GM19372 (cell line): ENCODE results near the gene BICC1.
"Not testable (repeated sequence)": the region's sequence is repeated elsewhere in the genome, so short reads cannot be mapped to it uniquely, and the experiment has no call there.

Experiments used
- ATAC-seq: cut with Tn5 transposase; IDR thresholded peaks from one replicate; pipeline ENCODE4 v1.9.1; 2021; ENCODE audit warnings: mild to moderate bottlenecking, low read depth, moderate library complexity; ENCODE audit not compliant: unreplicated experiment

The BICC1 gene

GRCh38 chr10:58839771-58840170 lies 327.1 kb downstream of the BICC1 start:
- no peak for ATAC-seq

DNA sequence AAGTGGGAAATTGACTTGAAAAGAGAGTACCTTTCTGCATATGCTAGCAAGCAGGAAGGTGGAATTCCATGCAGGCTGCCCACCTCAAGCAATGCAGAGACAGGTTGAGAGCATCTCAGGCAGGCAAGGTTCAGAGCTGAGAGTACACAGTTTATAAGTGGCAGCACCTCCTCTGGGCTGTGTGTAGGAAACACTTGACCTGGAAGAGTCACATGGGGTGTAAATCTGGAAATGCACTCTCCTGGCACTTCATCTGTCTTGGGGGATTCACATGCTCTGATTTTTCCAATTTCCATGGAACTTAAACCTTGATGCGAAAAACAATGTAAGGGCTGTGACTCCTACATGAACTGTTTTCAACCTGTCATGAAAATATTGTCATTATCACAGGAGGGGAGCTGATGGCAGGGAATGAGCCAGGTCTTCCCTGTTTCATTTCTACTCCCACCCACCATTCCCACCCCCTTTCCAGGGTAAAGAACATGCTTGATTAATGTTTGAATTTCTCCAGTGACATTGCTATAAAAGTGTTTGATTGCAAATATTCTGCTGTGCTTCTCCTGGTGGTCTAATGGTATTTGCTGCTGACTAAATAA lies 328.3 kb downstream of the BICC1 start:
- ATAC-seq, result no peak

DNA sequence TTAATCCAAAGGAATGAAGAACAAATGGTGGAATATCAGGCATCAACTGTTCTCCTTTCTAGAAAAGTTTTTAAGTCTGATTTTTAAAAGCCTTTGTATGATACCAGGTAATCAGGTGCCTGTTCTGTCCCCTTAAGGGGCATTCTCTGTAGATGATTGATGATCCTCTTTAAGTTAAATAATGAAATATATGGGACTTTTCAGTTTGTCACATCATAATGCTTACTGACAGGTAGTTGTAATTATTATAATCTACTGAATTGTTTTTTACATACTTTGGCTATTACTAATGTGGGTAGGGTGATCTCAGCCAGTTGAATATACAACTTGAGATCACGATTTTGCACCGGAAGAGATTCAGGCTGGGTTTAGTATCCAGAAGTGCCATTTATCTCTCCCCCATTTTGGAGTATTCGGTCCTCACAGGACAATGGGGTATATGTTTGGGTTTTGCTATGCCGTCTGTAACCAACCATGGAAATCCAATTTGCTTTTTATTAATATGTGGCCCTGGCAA lies 330.2 kb downstream of the BICC1 start:
- ATAC-seq, result no peak

DNA sequence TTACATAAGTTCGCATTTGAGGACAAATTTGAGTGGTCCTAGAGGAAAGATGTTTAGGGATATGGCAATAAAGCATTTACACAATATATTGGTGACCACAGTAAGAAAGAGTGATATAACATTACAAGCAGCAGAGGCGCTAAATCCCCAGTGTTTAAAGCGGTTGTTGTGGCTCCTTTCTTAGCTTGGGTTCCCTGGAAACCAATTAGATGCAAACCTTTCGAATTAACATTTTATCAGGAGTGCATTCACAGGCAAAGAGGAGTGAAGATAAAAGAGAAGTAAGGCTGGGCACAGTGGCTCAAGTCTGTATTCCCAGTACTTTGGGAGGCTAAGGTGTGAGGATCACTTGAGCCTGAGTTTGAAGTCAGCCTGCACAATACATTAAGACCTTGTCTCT lies 331.1 kb downstream of the BICC1 start:
- no peak for ATAC-seq

DNA sequence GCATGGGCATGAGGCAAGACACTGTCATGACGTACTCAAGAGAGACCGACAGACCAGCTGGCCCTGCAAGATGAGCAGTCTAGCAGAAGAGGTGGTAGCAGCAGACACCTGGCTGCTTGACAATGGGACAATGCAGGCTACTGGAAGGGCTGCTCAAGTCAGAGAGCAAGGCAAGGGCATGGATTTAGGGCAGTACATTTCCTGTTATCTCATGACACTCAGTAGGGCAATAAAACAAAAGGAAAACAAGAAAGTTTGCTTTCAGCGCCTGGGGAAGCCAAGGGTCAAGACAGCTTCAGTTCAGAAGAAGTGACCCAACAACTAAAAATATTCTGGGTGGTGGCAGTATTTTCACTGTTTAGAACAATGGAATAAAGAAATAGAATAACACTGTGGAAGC lies 332.0 kb downstream of the BICC1 start:
- ATAC-seq, result no peak

- ATAC-seq, result no peak
Measured at GRCh38 chr10:58846856-58847255, 334.2 kb downstream of the BICC1 start.

DNA sequence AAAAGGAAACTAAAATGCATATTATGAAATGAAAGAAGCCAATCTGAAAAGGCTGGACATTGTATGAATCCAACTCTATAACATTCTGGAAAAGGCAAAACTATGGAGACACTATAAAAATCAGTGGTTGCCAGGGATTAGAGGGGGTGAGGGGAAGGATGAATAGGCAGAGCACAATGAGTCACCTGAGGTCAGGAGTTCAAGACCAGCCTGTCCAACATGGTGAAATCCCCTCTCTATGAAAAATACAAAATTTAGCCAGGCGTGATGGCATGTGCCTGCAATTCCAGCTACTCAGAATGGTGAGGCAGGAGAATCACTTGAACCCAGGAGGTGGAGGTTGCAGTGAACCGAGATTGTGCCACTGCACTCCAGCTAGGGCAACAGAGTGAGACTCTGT lies 338.9 kb downstream of the BICC1 start:
- ATAC-seq, result no peak

DNA sequence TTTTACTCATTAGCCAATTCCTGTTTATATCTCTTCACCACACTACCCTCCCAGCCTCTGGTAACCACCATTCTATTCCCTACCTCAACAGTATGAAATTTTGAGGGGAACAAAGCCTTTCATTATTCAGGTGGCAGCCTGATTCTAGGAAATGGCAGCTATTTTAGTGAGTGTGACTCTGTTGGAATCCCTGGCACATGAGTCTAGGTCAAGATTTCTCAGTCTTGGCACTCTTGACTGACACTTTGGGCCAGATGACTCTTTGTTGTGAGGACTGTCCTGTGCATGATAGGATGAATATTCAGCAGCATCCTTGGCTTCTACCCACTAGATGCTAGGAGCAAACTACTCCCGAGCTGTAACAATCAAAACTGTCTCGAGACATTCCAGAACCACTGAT lies 341.0 kb downstream of the BICC1 start:
- ATAC-seq, result no peak

DNA sequence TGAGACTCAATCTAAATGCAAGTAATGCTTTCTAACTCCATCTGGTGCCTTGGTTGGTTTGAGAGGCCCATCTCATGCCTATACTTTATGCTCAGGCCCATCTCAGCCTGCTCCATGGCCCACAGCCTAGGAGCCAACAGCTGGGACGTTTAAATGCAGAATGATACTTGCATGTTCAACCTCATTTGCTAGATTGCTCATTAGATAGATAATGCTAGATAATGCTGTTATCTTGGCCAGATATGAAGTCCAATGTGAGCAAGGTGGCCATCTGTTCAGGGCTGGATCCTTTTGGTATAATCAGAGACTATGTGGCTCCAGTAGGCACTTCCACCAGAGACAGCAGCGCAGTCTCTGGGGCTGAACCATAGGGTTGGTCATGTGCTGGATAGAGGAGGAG lies 342.1 kb downstream of the BICC1 start:
- no peak for ATAC-seq

DNA sequence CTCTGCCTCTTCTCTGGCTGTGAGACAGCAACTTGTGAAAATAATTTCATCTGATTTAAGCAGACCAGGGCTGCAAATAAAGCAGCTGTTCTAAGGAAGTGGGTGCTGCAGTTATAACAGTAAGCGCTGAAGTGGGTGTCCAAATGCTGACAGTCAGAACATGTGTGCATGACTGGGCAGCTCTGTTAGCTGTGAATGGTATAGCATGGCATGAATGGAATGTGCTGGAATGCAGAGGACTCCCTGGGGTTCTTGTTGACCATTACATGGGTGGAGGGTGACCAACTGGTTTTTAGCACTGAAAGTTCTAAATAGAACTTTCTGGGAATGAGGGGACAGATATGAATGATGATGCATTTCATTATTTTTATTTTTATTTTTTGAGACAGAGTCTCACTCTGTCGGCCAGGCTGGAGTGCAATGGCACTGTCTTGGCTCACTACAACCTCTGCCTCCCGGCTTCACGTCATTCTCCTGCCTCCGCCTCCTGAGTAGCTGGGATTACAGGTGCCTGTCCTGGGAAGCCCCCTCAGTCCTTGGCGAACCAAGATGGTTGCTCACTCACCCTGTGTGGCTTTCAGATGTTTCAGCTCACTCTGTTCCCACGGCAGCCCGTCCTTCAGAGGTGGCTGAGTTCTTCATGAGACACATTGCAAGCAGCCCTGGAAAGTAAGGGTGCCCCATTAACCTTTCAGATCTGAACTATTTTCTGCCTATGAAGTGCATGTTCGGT lies 344.0 kb downstream of the BICC1 start:
- ATAC-seq, result no peak

DNA sequence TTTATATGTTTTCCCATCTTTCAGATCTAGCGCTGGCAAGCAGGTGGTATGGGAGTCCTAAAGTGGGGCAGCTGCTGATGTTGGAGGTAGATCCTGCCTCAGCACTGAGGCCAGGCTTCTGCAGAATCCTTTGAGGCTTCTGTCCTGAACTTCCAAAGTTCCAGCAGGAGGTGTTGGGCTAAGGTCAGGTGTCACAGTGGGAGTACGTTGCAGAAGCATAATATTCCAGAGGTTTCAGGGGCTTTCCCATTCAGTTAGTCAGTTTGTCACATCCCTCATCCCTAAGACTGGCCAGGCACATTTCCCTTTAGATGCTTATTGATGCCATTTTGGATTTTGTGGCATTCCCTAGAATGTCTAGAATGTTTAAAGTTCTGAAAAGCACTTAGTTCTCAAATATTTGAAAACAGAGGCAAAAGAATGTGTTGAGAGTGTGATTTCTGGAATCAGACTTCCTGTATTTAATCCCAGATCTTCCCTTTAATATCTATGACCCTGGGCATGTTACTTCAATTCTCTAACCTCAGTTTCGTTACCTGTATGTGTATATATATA lies 344.7 kb downstream of the BICC1 start:
- ATAC-seq, result no peak

DNA sequence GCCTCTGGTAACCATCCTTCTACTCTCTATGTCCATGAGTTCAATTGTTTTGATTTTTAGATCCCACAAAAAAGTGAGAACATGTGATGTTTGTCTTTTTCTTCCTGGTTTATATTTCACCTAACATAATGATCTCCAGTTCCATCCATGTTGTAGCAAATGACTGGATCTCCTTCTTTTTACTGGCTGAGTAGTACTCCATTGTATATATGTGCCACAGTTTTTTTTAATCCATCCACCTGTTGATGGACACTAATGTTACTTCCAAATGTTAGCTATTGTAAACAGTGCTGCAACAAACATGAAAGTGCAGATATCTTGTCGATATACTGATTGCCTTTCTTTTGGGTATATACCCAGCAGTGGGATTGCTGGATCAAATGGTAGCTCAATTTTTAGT lies 345.5 kb downstream of the BICC1 start:
- not testable (repeated sequence) for ATAC-seq

DNA sequence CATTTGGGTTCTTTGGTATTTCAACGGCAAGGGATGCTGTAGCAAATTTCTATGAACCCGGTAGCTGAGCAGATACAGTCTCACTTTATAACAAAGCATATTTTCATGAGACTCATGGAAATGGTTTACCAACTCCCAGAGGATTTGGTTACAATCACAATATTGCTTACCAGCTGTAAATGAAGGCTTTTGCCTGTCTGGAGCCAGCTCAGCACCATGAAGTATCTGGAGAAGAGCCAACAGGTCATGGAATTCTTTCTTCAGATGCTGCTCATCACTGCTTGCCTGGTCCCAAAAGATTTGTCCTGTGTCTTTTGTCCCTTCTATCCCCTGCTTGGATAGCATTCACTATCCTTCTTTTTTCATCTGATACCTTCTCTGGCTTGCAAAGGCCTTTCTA lies 346.9 kb downstream of the BICC1 start:
- no peak for ATAC-seq

DNA sequence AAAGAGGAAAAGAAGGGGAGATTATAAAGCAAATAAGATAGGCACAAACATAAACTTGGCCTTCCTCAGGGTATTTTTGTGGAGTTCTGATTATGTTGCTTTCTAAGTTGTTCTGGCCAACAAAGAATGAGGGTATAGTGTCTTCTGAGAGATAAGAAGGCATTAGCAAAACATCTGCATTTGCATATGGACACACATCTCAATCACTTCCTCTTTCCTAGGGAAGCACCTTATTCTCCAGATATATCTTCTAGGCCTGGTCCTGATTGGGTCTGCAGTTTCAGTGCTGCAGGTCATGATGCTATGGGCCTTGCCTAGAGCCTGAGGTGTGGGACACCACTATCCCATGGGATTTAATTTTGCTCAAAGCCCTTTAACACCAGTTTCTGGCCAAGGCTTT lies 355.0 kb downstream of the BICC1 start:
- ATAC-seq, result no peak

DNA sequence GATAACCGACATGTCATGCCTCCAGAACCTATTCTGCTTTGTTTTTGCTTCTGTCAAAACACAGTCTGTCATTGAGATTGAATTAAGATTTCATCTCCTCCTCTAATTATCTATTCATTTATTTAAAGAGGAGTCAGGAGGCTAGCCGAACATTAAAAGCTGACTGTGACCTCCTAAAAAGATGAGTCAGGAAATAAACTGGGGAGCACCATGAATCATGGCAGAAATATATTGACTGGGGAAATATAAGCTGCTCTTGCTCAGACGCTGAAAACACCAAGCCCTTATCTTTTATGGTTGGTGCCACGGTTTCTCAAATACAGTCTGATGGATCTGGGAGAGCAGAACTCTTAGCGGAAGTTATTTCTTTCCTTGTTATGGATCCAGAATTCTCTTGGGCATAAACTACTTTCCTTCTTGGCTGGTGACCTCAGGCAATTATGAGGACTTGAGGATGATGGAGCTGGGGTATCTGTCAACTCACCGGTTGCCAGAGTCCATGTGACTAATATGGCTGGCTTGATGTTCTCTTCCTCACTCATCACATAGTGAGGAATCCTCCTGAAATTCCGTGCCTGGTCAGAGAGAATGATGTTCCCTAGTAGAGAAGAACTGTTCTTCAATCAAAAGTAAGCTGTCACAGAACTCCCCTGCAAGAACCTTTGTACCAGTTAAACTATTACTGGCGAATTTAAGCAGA lies 356.2 kb downstream of the BICC1 start:
- no peak for ATAC-seq

- ATAC-seq, result no peak
Measured at GRCh38 chr10:58870070-58870469, 357.4 kb downstream of the BICC1 start.

- ATAC-seq, result no peak
Measured at GRCh38 chr10:58873161-58873560, 360.5 kb downstream of the BICC1 start.
